GM19452 (cell line): ENCODE measurements around the gene NFKBIZ.
A peak's percentile ranks its signal among the peaks of the same experiment; 100 is the strongest.
"Not testable (repeated sequence)": the region's sequence is repeated elsewhere in the genome, so short reads cannot be mapped to it uniquely, and the experiment has no call there.

Experiments
- ATAC-seq: cut with Tn5 transposase; IDR thresholded peaks from one replicate; pipeline ENCODE4 v1.9.1; 2021; ENCODE audit not compliant: unreplicated experiment

NFKBIZ gene

DNA sequence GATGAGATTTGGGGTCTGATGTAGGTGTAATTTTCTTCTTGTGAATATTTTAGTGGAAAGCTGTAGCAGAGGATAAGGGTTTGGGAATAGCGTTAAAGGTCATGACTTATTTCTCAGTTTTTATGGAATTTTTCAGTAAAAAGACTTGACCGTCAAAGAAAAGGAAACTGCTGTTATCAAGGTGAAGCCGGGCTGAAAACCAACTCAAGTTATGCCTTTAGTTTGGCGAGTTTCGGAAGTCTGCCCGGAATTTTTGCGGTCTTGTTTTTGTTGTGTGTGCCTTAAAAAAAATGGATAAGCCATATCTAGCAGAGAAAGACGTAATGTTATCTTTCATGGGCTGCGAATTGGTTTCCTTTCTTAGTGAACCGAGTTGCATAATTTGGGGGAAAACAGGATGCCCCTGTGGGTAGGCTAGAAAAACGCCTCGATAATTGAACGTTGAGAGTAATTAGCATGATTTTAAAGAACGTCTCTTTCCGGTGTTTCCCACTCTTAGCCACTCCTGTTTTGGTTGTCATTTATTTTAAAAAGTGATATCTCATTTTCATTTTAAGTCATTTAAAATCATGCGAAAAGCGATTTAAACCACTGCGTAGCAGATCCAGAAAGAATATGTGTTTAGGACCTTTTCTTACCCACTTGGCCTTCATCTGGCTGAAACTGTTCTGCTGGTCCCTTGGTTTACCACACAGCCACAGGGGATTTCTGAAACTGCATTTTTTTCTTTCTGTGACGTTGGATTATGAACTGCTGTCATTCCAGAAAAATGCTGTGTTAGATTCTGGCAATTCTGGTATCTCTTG lies 1.1 kb downstream of the NFKBIZ start:
- peak; percentile 36 for ATAC-seq

DNA sequence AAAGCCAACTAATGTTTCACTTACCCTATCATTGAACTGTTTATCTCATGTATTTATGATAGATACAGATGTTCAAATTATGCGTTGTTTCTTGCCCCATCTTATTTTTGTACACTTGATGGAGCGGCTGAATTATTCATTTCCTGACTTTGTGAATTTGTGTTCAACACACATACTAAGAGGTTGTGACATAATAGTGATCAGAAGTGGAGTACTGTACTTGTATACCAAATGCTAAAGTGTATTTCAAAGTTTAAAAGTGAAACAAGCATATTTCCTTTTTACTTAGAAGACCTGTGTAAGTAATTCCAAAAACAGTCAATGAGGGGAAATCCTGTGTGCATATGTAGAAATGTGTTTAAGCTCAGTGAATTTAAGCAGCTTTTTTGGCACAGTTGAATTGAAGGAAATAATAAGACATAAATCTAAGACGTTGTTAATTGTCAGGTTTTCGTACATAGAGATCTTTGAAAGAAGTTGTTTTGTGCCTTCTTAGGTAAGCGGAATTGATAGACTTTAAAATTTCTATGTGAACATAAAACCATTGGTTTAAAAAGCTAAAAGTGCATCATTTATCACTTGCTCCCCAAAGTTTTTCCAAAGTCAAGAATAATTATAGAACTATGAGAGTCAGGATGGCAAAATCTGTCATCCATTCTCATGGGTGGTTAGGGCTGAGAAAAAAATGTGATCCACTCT lies 1.9 kb downstream of the NFKBIZ start:
- no peak for ATAC-seq

- ATAC-seq, result no peak
Measured at GRCh38 chr3:101851850-101852714, 2.8 kb downstream of the NFKBIZ start.

DNA sequence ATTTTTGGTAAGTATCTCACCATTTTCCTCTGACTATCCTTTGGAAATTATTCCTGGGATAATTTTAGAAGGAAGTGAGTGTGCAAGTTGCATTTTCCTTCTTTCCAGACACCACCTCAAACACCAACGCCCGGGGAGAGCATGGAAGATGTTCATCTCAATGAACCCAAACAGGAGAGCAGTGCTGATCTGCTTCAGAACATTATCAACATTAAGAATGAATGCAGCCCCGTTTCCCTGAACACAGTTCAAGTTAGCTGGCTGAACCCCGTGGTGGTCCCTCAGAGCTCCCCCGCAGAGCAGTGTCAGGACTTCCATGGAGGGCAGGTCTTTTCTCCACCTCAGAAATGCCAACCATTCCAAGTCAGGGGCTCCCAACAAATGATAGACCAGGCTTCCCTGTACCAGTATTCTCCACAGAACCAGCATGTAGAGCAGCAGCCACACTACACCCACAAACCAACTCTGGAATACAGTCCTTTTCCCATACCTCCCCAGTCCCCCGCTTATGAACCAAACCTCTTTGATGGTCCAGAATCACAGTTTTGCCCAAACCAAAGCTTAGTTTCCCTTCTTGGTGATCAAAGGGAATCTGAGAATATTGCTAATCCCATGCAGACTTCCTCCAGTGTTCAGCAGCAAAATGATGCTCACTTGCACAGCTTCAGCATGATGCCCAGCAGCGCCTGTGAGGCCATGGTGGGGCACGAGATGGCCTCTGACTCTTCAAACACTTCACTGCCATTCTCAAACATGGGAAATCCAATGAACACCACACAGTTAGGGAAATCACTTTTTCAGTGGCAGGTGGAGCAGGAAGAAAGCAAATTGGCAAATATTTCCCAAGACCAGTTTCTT lies 3.9 kb downstream of the NFKBIZ start:
- no peak for ATAC-seq

GRCh38 chr3:101853982-101854381 lies 4.7 kb downstream of the NFKBIZ start:
- ATAC-seq, result no peak

- no peak for ATAC-seq
Measured at GRCh38 chr3:101854608-101855304, 5.4 kb downstream of the NFKBIZ start.

DNA sequence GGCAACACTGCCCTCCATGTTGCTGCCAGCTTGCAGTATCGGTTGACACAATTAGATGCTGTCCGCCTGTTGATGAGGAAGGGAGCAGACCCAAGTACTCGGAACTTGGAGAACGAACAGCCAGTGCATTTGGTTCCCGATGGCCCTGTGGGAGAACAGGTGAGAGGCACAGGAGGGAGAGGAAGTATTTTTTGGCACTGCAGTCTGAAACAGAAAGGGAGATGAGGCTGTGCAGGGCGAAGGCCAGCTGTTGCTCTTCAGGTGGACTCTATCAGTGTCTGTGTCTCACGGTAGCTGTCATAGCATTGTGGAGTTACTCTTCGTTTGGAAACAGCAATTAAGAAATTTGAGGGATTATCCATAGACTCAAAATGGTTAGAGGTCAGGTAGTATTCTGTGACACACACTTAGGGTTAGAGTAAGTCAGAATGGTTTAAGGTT lies 8.0 kb downstream of the NFKBIZ start:
- no peak for ATAC-seq

- no peak for ATAC-seq
Measured at GRCh38 chr3:101858464-101859030, 9.2 kb downstream of the NFKBIZ start.

DNA sequence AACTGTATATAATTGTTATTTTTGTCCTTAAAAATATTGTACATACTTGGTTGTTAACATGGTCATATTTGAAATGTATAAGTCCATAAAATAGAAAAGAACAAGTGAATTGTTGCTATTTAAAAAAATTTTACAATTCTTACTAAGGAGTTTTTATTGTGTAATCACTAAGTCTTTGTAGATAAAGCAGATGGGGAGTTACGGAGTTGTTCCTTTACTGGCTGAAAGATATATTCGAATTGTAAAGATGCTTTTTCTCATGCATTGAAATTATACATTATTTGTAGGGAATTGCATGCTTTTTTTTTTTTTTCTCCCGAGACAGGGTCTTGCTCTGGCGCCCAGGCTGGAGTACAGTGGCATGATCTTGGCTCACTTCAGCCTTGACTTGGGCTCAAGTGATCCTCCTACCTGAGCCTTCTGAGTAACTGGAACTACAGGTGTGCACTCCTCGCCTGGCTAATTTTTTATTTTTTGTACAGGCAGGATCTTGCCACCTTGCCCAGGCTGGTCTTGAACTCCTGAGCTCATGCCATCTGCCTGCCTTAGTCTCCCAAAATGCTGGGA lies 10.7 kb downstream of the NFKBIZ start:
- no peak for ATAC-seq

DNA sequence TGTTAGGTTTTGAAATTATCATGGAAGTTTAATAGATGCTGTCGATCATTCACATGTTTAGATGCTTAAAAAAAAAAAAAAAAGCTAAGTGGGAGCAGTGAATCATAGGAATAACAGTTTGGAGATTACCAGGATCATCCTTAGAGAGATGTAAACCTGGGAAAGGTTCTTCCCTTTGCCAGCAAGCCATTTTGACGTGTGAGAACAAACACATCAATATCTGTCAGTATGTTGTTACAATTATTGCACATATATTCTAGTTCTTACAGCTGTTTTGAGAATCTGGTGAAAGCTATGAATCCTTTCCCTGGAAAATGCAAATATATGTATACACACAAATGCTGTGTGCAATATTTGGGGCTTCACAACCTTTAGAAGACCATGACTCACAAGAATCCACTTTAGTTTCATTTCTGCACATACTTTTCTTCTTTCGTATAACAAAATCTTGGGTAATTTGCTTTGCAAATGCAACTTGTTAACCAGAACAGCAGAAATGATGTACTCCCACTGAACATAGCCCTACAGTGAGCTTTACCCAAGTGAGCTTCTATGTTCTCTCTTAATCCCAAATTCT lies 12.0 kb downstream of the NFKBIZ start:
- no peak for ATAC-seq

DNA sequence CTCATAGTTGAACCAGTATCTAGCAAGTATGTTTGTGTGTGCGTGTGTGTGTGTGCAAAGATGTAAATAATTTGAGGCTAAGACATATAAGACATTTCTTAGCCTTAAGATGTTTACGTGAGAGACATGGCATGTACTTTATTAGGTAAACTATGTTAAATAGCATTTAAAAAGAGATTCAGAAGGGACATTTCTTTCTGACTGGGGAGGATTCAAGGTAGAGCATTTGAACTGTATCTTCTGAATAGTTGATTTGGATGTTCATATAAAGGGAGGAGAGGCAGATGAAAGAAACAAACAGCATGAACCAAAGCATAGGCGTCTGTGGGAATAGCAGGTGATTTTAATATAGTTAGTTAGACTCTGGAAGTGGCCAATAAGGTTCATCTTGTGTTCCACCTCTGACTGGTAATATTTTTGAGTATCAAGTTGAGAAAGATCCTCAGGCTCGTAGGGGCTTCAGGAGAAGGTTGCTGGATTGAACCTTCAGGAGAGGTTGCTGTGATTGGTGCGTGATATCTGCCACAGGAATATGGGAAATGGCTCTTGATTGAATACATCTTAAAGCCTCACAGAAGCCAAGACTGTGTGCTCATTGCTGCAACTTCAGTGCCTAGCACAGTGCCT lies 12.6 kb downstream of the NFKBIZ start:
- no peak for ATAC-seq

GRCh38 chr3:101862416-101863165 lies 13.3 kb downstream of the NFKBIZ start:
- ATAC-seq, result no peak

DNA sequence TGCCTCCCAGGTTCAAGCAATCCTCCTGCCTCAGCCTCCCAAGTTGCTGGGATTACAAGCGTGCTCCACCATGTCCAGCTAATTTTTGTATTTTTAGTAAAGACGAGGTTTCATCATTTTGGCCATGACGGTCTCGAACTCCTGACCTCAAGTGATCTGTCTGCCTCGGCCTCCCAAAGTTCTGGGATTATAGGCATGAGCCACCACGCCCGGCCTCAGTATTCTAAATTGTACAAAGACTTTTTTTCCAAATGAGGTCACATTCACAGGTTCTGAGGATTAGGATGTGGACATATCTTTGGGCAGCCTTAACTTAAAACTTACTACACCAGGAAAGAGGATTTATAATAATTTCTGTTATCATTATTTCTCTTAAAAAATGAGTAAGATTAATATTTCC lies 15.6 kb downstream of the NFKBIZ start:
- not testable (repeated sequence) for ATAC-seq

DNA sequence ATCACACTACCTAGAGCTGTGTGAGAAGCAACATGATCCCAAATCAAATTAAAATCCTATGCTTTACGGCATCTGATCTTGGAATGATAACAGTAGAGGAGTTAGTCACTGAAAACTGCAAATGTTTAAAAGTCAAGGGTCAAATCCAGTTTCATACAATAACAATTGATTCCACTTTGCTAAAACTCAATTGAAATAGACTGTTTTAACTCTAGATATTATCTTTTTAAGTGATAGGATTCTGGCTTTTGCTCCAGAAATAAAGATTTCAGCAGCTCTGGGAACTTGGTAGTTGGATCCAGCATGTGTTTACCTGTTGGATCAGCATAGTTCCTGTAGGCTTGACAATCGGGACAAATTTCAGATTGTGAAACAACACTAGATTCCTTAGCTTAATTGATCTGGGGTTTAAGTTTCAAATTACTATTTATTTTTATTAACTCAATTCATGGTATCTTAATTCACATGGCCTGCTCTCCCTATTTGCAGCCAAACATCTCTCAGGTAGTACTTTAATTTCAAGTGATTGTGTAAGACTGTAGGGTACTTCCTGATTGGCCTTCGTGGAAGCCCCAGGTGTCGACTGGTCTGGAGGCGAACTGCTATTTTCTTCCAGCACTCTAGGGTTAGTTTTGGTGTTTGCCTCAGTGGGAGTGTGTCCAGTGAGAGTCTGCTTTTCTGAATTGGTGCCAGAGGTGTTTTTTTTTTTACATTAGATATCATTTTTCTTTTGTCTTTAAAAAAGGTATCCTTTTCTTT lies 16.6 kb downstream of the NFKBIZ start:
- no peak for ATAC-seq

GRCh38 chr3:101867511-101867910 lies 18.2 kb downstream of the NFKBIZ start:
- ATAC-seq, result no peak

- ATAC-seq, result no peak
Measured at GRCh38 chr3:101867996-101868395, 18.7 kb downstream of the NFKBIZ start.
